Measurements from ENCODE around the gene ADCY4. TPM values are rescaled to one million over a fixed set of nuclear protein-coding genes. Genes with fewer than 3 reads are reported as not detected.

ADCY4 gene
- total RNA-seq, 1 experiment from 2014 or later: 1.1 TPM

- Mint-ChIP-seq H3K4me3 (no peak overlapping the region), H3K4me1 (no peaks in the 10 kb centered on the region), H3K27me3 (ENCODE audit: low read depth) (no peaks in the 10 kb centered on the region), H3K27ac (no peak overlapping the region), H3K9me3 (no peaks in the 10 kb centered on the region), H3K36me3 (no peaks in the 10 kb centered on the region; the same call in none of the 2 replicates)
- no peak for TF ChIP-seq PRRX2 (CRISPR knock-in tag; IDR thresholded peaks at IDR 0.05)
- TF ChIP-seq TCF7 (CRISPR knock-in tag; IDR thresholded peaks at IDR 0.05; ENCODE audit: low read depth): no peak
- no peak for TF ChIP-seq ZNF317 (CRISPR knock-in tag; IDR thresholded peaks at IDR 0.05; ENCODE audit: borderline replicate concordance, low read depth)
- TF ChIP-seq GRHL2 (CRISPR knock-in tag; IDR thresholded peaks at IDR 0.05; ENCODE audit: insufficient replicate concordance, severe bottlenecking): no peak
- no peak for TF ChIP-seq ETV6 (CRISPR knock-in tag; IDR thresholded peaks at IDR 0.05)
- TF ChIP-seq ZNF219 (CRISPR knock-in tag; IDR thresholded peaks at IDR 0.05; ENCODE audit: borderline replicate concordance): no peak
- no peak for TF ChIP-seq AR (CRISPR knock-in tag; IDR thresholded peaks at IDR 0.05)
- no peak for TF ChIP-seq ZNF396 (CRISPR knock-in tag; IDR thresholded peaks at IDR 0.05; ENCODE audit: borderline replicate concordance)
- TF ChIP-seq SMAD3 (CRISPR knock-in tag; IDR thresholded peaks at IDR 0.05; ENCODE audit: borderline replicate concordance): no peak
- TF ChIP-seq ZMAT4 (CRISPR knock-in tag; IDR thresholded peaks at IDR 0.05): no peak
- TF ChIP-seq MAX (CRISPR knock-in tag; IDR thresholded peaks at IDR 0.05): no peak
- no peak for TF ChIP-seq ZNF423 (CRISPR knock-in tag; IDR thresholded peaks at IDR 0.05)
- TF ChIP-seq MXD4 (CRISPR knock-in tag; IDR thresholded peaks at IDR 0.05; ENCODE audit: borderline replicate concordance): no peak
- TF ChIP-seq ATF6 (CRISPR knock-in tag; IDR thresholded peaks at IDR 0.05): no peak
- TF ChIP-seq ATF2 (CRISPR knock-in tag; IDR thresholded peaks at IDR 0.05; ENCODE audit: borderline replicate concordance, low read depth): no peak
- TF ChIP-seq ARID4B (CRISPR knock-in tag; IDR thresholded peaks at IDR 0.05; ENCODE audit: borderline replicate concordance): no peak
- ATAC-seq: no peak
- ChIA-PET POLR2A (interaction anchor here (1.0 kb wide), 1 partner anchor 20 kb away, joined by 3 read pairs; the partner anchor contains the start of gene RABGGTA), CTCF (interaction anchor here (0.6 to 2.3 kb wide), 5 partner anchors 16 to 76 kb away, joined by 3 to 8 read pairs (median 3); partner anchors contain the start of genes CIDEB, MDP1, RABGGTA and TINF2)
- DNase-seq (ENCODE audit: low spot score): no peak
Measured at GRCh38 chr14:24291446-24292117, 43.3 kb downstream of the ADCY4 start.

All from WTC11 (cell line).